A549 (cell line): ENCODE data around the gene OR2H1. TPM values are rescaled to one million over a fixed set of nuclear protein-coding genes. Genes with fewer than 3 reads are reported as not detected.

Experiments used
- ATAC-seq, 2 experiments: fragments of 200-7000 bp in 1 of 2; fragments of >200 bp in 1 of 2; cut with Nextera tagmentation in 1 of 2; cut with Tn5 transposase in 1 of 2; 3 replicates each; pipeline versions ENCODE4 v1.8.0 to v1.9.1; 2018 to 2020; ENCODE audit warnings: mild to moderate bottlenecking in 1 of 2, moderate library complexity in 1 of 2
- CTCF ChIA-PET: fragments of 300-600 bp; sonication (Branson Sonifier 250); formaldehyde crosslinking; extraction: SDS; loops from one replicate; lab custom pipeline; 2021; ENCODE audit warnings: antibody characterized with exemption, inconsistent platforms; lab: Yijun Ruan, JAX
- POLR2A ChIA-PET: fragments of 350-600 bp; formaldehyde crosslinking; extraction: SDS; loops from one replicate; lab custom pipeline; 2021; ENCODE audit warnings: antibody characterized with exemption, inconsistent platforms; lab: Yijun Ruan, JAX
- DNase-seq, 2 experiments: peaks; one replicate each; pipeline versions ENCODE4 v3.0.0 to v3.0.0-alpha.2; 2011 to 2016; ENCODE audit warnings: low read depth in 1 of 2, low spot score in 1 of 2
- FAIRE-seq: peaks from 2 replicates; lab custom pipeline; 2011; peaks lifted over from hg19 to GRCh38; lab: Jason Lieb, UNC
- H3K27ac ChIP-seq, 2 experiments: fragments of >200 bp; sonication (Bioruptor Twin); formaldehyde crosslinking; 3 replicates each; pipeline ENCODE4 v1.5.1; 2016 to 2017
- H3K4me1 ChIP-seq: fragments of >200 bp; sonication (Bioruptor Twin); formaldehyde crosslinking; 3 replicates; pipeline ENCODE4 v1.6.1; 2016
- H3K4me2 ChIP-seq: fragments of >200 bp; sonication (Bioruptor Twin); formaldehyde crosslinking; 3 replicates; pipeline ENCODE4 v1.6.1; 2016
- H3K4me3 ChIP-seq: fragments of >200 bp; sonication (Bioruptor Twin); formaldehyde crosslinking; 3 replicates; pipeline ENCODE4 v1.5.1; 2016
- H3K9me3 ChIP-seq: fragments of >200 bp; sonication (Bioruptor Twin); formaldehyde crosslinking; 3 replicates; pipeline ENCODE4 v1.6.1; 2016
- CBX8 ChIP-seq: fragments of 200-600 bp; sonication (generic); IDR thresholded peaks from 2 replicates; pipeline ENCODE4 v1.6.1; 2016
- CEBPB ChIP-seq, 2 experiments: fragments of >200 bp in 1 of 2; sonication (Bioruptor Twin) in 1 of 2; formaldehyde crosslinking in 1 of 2; IDR thresholded peaks; 2 replicates each; pipeline ENCODE4 v1.6.1; 2012 to 2016
- CHD2 ChIP-seq: fragments of 150-350 bp; IDR thresholded peaks from 2 replicates; pipeline ENCODE4 v1.6.1; 2014; ENCODE audit warnings: low read length; ENCODE audit not compliant: partially characterized antibody
- CHD4 ChIP-seq: fragments of 200-600 bp; sonication (generic); IDR thresholded peaks from 2 replicates; pipeline ENCODE4 v1.6.1; 2016; ENCODE audit warnings: antibody characterized with exemption, mild to moderate bottlenecking, borderline replicate concordance
- EHMT2 ChIP-seq: fragments of 200-600 bp; sonication (generic); IDR thresholded peaks from 2 replicates; pipeline ENCODE4 v1.6.1; 2016; ENCODE audit warnings: antibody characterized with exemption, low read depth, mild to moderate bottlenecking, moderate library complexity
- EP300 ChIP-seq, 2 experiments: fragments of >200 bp; sonication (Bioruptor Twin); formaldehyde crosslinking; IDR thresholded peaks; 2 replicates in 1 of 2; 3 replicates in 1 of 2; pipeline ENCODE4 v1.6.1; 2016 to 2017
- FOSL2 ChIP-seq, 2 experiments: fragments of 450-650 bp in 1 of 2; fragments of >200 bp in 1 of 2; sonication (Bioruptor Twin) in 1 of 2; formaldehyde crosslinking; IDR thresholded peaks; 2 replicates each; pipeline versions ENCODE4 v1.5.0 to v1.6.1; 2016 to 2020; ENCODE audit warnings: mild to moderate bottlenecking in 1 of 2, moderate library complexity in 1 of 2
- GATA3 ChIP-seq: IDR thresholded peaks from 2 replicates; pipeline ENCODE4 v1.6.1; 2012; ENCODE audit warnings: borderline replicate concordance
- HDAC2 ChIP-seq: fragments of 200-600 bp; sonication (generic); IDR thresholded peaks from 2 replicates; pipeline ENCODE4 v1.6.1; 2016
- HOXB13 ChIP-seq: fragments of 250-450 bp; sonication (Bioruptor Pico); IDR thresholded peaks from 2 replicates; pipeline ENCODE4 v1.5.0; 2020; ENCODE audit warnings: low read depth, mild to moderate bottlenecking, moderate library complexity
- MAFK ChIP-seq: fragments of 450-650 bp; IDR thresholded peaks from 2 replicates; pipeline ENCODE4 v1.6.1; 2014; ENCODE audit not compliant: partially characterized antibody
- PHF8 ChIP-seq: fragments of 200-600 bp; sonication (generic); IDR thresholded peaks from 2 replicates; pipeline ENCODE4 v1.6.1; 2016; ENCODE audit warnings: low read depth, mild to moderate bottlenecking, antibody characterized with exemption, moderate library complexity, borderline replicate concordance
- POLR2A ChIP-seq: IDR thresholded peaks from 2 replicates; pipeline ENCODE4 v1.6.1; 2012; ENCODE audit warnings: mild to moderate bottlenecking, low read length
- RAD21 ChIP-seq, 2 experiments: fragments of >200 bp in 1 of 2; sonication (Bioruptor Twin) in 1 of 2; formaldehyde crosslinking in 1 of 2; IDR thresholded peaks in 1 of 2; conservative IDR thresholded peaks in 1 of 2; 2 replicates in 1 of 2; 3 replicates in 1 of 2; pipeline ENCODE4 v1.6.1; 2012 to 2018; ENCODE audit warnings: inconsistent platforms in 1 of 2
- RARB ChIP-seq: fragments of 250-450 bp; sonication (Bioruptor Pico); IDR thresholded peaks from 2 replicates; pipeline ENCODE4 v1.8.0; 2021; ENCODE audit warnings: mild to moderate bottlenecking, moderate library complexity
- RCOR1 ChIP-seq: fragments of 150-350 bp; IDR thresholded peaks from 2 replicates; pipeline ENCODE4 v1.6.1; 2014; ENCODE audit warnings: antibody characterized with exemption, low read length, low read depth
- RFX5 ChIP-seq: fragments of 450-650 bp; IDR thresholded peaks from 2 replicates; pipeline ENCODE4 v1.7.1; 2014; ENCODE audit warnings: antibody characterized with exemption, mild to moderate bottlenecking, moderate library complexity
- RNF2 ChIP-seq: fragments of 200-600 bp; sonication (generic); IDR thresholded peaks from 2 replicates; pipeline ENCODE4 v1.6.1; 2016; ENCODE audit warnings: low read depth, mild to moderate bottlenecking, antibody characterized with exemption, moderate library complexity, borderline replicate concordance
- SREBF2 ChIP-seq: fragments of 450-650 bp; IDR thresholded peaks from 2 replicates; pipeline ENCODE4 v1.6.1; 2014; ENCODE audit warnings: mild to moderate bottlenecking, moderate library complexity
- ZC3H11A ChIP-seq: fragments of 450-650 bp; IDR thresholded peaks from 2 replicates; pipeline ENCODE4 v1.6.1; 2014; ENCODE audit warnings: antibody characterized with exemption, mild to moderate bottlenecking
- ZFP36 ChIP-seq: fragments of 450-650 bp; IDR thresholded peaks from 2 replicates; pipeline ENCODE4 v1.6.1; 2014; ENCODE audit warnings: borderline replicate concordance; ENCODE audit not compliant: partially characterized antibody
- ZNF302 ChIP-seq: fragments of 250-450 bp; sonication (Bioruptor Pico); IDR thresholded peaks from 2 replicates; pipeline ENCODE4 v1.9.0; 2021; ENCODE audit warnings: inconsistent platforms, mild to moderate bottlenecking, moderate library complexity
- WGBS: methylation state at CpG from one replicate; pipeline ENCODE4 v1.1.6; 2017; ENCODE audit errors: missing lambda C conversion rate; 5-methylcytosine and 5-hydroxymethylcytosine counted together
- polyA plus RNA-seq, 4 experiments: library from polyadenylated mRNA; depleted of rRNA in 3 of 4; stranded (reverse); fragments of >200 nt; fragmentation: RNase III in 1 of 4; extraction: RNeasy Plus Mini Kit Qiagen cat#74134 plus additional on column Dnase treatment in 1 of 4; gene quantifications; 2 replicates in 3 of 4; 3 replicates in 1 of 4; pipeline ENCODE4 v1.2.3, GENCODE V29; 2011 to 2017
- TF ChIP-seq, protein P1 (sequence below): fragments of 450-650 bp; IDR thresholded peaks from 2 replicates; pipeline ENCODE4 v1.6.1; 2014; ENCODE audit warnings: antibody characterized with exemption
- TF ChIP-seq, protein P2 (sequence below): IDR thresholded peaks from 2 replicates; pipeline ENCODE4 v1.6.1; 2012; ENCODE audit warnings: low read depth, borderline replicate concordance
- TF ChIP-seq, protein P3 (sequence below): IDR thresholded peaks from 2 replicates; pipeline ENCODE4 v1.6.1; 2012
- TF ChIP-seq, protein P4 (sequence below): fragments of >200 bp; sonication (Bioruptor Twin); formaldehyde crosslinking; IDR thresholded peaks from 3 replicates; pipeline ENCODE4 v1.5.1; 2016
- TF ChIP-seq, protein P5 (sequence below): fragments of 250-450 bp; sonication (Bioruptor Pico); IDR thresholded peaks from 2 replicates; pipeline ENCODE4 v1.5.0; 2020; ENCODE audit warnings: low read depth, mild to moderate bottlenecking, moderate library complexity

The OR2H1 gene
- polyA plus RNA-seq, 2 of the 4 experiments (the other 2 are of a cell fraction), result not detected

DNA sequence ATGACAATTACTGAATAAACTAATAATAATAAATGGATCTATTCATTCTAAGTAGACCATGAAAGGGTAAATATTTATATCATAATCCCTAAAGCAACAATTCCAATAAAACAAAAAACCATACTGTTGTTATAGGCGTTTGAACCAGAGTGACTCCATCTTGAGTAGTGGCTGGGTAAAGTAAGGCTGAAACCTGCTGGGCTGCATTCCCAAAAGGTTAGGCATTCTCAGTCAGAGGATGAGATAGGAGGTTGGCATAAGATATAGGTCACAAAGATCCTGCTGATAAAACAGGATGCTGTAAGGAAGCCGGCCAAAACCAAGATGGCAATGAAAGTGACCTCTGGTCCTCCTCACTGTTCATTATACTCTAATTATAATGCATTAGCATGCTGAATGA, 8.3 kb downstream of the OR2H1 start (continued):
- TF ChIP-seq MAFK (no peak), CBX8 (no peak), CHD2 (no peak)

DNA sequence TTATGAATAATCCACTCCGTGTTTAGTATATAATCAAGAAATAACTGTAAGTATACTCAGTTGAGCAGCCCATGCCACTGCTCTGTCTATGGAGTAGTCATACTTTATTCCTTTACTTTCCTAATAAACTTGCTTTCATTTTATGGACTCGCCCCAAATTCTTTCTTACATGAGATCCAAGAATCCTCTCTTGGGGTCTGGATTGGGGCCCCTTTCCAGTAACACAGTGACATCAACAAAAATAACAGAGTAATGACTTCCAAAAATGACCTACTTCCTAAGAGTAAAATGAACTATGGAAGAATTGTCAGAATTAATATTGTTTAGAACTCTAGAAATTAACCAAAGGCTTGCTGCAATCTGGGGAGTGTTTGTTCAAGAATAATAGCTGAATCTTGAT, 8.8 kb downstream of the OR2H1 start:
- DNase-seq (no peak), FAIRE-seq (no peak), ATAC-seq (no peak)
- 8% methylated on average over 2 of the region's 2 CpGs for WGBS
- TF ChIP-seq, protein P1, sequence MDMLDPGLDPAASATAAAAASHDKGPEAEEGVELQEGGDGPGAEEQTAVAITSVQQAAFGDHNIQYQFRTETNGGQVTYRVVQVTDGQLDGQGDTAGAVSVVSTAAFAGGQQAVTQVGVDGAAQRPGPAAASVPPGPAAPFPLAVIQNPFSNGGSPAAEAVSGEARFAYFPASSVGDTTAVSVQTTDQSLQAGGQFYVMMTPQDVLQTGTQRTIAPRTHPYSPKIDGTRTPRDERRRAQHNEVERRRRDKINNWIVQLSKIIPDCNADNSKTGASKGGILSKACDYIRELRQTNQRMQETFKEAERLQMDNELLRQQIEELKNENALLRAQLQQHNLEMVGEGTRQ, result no peak
- TF ChIP-seq PHF8, result no peak
- no peak for TF ChIP-seq POLR2A
- TF ChIP-seq HDAC2, result no peak
- no peak for TF ChIP-seq ZC3H11A
- no peak for TF ChIP-seq HOXB13 (CRISPR knock-in tag)
- TF ChIP-seq, protein P2, sequence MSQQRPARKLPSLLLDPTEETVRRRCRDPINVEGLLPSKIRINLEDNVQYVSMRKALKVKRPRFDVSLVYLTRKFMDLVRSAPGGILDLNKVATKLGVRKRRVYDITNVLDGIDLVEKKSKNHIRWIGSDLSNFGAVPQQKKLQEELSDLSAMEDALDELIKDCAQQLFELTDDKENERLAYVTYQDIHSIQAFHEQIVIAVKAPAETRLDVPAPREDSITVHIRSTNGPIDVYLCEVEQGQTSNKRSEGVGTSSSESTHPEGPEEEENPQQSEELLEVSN, result no peak
- no peak for TF ChIP-seq CBX8
- TF ChIP-seq GATA3, result no peak
- no peak for TF ChIP-seq RFX5
- no peak for TF ChIP-seq ZNF302 (CRISPR knock-in tag)
- TF ChIP-seq EHMT2, result no peak
- TF ChIP-seq, protein P3, sequence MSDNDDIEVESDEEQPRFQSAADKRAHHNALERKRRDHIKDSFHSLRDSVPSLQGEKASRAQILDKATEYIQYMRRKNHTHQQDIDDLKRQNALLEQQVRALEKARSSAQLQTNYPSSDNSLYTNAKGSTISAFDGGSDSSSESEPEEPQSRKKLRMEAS, result no peak
- ChIA-PET CTCF (no interaction called here), POLR2A (no interaction called here)
- H3K4me2 ChIP-seq, result no peak overlapping the region
- no peak overlapping the region for H3K27ac ChIP-seq
- H3K9me3 ChIP-seq, result no peaks in the 10 kb centered on the region
- no peak overlapping the region for H3K4me3 ChIP-seq
- H3K4me1 ChIP-seq, result no peaks in the 10 kb centered on the region

DNA sequence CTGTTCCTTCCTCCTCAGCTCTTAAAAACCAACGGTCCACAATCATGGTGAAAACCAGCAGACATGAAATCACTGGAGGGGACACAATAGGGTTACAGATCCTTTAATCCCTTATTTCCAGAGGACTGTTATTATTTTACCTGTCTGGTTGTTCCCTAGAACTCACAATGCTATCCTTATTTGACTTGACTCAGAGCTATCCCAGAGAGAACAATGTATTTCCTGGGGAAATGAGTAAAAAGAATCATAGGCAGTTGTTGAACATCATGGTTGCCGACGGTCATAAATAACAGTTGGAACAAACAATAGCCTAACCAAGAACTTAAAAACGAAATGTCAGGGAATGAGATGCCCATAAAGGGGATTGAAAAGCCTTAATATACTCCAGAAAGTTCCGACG, 9.3 kb downstream of the OR2H1 start:
- CTCF ChIA-PET, result no interaction called here
- POLR2A ChIA-PET, result no interaction called here
- Histone ChIP-seq H3K27ac (no peak overlapping the region), H3K4me3 (no peak overlapping the region), H3K9me3 (no peaks in the 10 kb centered on the region), H3K4me2 (no peak overlapping the region), H3K4me1 (no peaks in the 10 kb centered on the region)
- TF ChIP-seq RNF2 (no peak), EHMT2 (no peak), RAD21 (conservative IDR thresholded peaks at IDR 0.05 in 1 of 2, IDR thresholded peaks at IDR 0.05 in 1 of 2) (no peak), SREBF2 (no peak), HDAC2 (no peak), CHD2 (no peak), FOSL2 (IDR thresholded peaks at IDR 0.05) (no peak), FOSL2 (CRISPR knock-in tag; IDR thresholded peaks at IDR 0.05) (no peak), CEBPB (IDR thresholded peaks at IDR 0.05) (no peak), POLR2A (no peak), EP300 (IDR thresholded peaks at IDR 0.05) (no peak), HOXB13 (CRISPR knock-in tag) (no peak), ZFP36 (no peak), RCOR1 (no peak), RARB (CRISPR knock-in tag) (no peak), CHD4 (no peak)
- TF ChIP-seq, protein P4, sequence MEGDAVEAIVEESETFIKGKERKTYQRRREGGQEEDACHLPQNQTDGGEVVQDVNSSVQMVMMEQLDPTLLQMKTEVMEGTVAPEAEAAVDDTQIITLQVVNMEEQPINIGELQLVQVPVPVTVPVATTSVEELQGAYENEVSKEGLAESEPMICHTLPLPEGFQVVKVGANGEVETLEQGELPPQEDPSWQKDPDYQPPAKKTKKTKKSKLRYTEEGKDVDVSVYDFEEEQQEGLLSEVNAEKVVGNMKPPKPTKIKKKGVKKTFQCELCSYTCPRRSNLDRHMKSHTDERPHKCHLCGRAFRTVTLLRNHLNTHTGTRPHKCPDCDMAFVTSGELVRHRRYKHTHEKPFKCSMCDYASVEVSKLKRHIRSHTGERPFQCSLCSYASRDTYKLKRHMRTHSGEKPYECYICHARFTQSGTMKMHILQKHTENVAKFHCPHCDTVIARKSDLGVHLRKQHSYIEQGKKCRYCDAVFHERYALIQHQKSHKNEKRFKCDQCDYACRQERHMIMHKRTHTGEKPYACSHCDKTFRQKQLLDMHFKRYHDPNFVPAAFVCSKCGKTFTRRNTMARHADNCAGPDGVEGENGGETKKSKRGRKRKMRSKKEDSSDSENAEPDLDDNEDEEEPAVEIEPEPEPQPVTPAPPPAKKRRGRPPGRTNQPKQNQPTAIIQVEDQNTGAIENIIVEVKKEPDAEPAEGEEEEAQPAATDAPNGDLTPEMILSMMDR, result no peak
- TF ChIP-seq, protein P5, sequence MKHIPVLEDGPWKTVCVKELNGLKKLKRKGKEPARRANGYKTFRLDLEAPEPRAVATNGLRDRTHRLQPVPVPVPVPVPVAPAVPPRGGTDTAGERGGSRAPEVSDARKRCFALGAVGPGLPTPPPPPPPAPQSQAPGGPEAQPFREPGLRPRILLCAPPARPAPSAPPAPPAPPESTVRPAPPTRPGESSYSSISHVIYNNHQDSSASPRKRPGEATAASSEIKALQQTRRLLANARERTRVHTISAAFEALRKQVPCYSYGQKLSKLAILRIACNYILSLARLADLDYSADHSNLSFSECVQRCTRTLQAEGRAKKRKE, result no peak
- TF ChIP-seq, protein P1, result no peak
- ATAC-seq (no peak), FAIRE-seq (no peak), DNase-seq (no peak)
- WGBS, result 43% methylated on average over 6 of the region's 6 CpGs
